GM12892 (cell line): ENCODE results near the gene MEGF11.

Experiments
- POLR2A ChIP-seq: IDR thresholded peaks from 2 replicates; pipeline ENCODE4 v1.6.1; 2011; ENCODE audit warnings: low read depth, low read length, control low read depth
- POLR2AphosphoS5 ChIP-seq: IDR thresholded peaks from 2 replicates; pipeline ENCODE4 v1.6.1; 2011; ENCODE audit warnings: low read depth, low read length, control low read depth
- TAF1 ChIP-seq: IDR thresholded peaks from 2 replicates; pipeline ENCODE4 v1.6.1; 2011; ENCODE audit warnings: low read depth, mild to moderate bottlenecking, control low read depth, low read length, borderline replicate concordance

GRCh38 chr15:66069751-66070150 lies 183.8 kb downstream of the MEGF11 start:
- TF ChIP-seq POLR2AphosphoS5: no peak
- no peak for TF ChIP-seq TAF1
- TF ChIP-seq POLR2A: no peak
